ENCODE data around the gene GAS2L3. TPM values are rescaled to one million over a fixed set of nuclear protein-coding genes. Genes with fewer than 3 reads are reported as not detected.
"Not testable (repeated sequence)": the region's sequence is repeated elsewhere in the genome, so short reads cannot be mapped to it uniquely, and the experiment has no call there.

GAS2L3 gene
- total RNA-seq = 32.5 TPM

- DNase-seq = peak; percentile 92
These were observed at the start of gene GAS2L3 for GRCh38 chr12:100573292-100574186. Gene GAS2L3 (plus strand): TSS chr12:100573684. CDS start chr12:100594905, 21,221 bp downstream.

DNA sequence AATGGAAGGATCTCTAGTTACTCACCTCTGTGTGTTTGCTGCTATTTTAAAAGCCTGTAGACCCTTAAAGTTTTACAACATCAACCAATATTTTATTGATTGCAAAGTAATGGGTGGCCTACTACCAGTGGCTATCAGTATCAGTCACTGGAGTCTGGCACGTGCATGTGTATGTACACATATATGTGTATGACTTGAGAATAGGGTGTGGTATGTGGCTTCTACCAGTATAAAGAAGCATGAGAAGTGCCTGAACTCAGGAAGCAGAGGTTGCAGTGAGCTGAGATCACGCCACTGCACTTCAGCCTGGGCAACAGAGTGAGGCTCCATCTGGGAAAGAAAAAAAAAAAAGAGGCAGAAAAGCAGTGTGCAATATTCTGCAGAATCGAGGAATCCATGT, 45.5 kb upstream of the GAS2L3 start:
- DNase-seq = no peak

DNA sequence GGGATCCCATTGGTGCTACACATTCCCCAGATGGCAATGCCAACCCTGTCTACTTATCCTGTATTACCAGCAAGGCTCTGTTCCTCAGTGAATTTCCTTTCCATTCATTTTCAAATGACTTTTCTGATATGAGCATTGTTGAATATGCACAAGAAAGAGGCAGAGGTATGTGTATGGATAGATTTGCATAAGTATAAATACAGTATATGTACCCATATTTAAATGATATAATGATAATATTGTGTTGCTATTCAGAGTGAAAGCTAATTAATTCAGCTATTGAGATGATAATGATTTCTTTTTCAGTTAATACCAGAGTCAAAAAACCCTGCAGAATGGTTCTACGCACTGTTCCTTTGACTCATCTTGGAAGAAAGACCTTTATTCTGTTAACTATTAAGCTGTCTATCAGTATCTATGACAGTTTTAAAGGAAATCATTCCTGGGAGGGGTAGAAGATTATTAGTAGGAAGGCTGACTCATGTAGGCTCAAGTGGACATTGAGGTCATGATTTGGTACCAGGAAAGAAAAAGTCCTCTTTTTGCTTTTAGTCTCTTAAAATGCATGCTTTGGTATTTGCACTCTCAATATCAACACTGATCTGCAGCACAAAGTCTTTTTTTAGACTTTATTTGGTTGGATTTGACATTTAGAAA, 44.9 kb upstream of the GAS2L3 start:
- DNase-seq = no peak

DNA sequence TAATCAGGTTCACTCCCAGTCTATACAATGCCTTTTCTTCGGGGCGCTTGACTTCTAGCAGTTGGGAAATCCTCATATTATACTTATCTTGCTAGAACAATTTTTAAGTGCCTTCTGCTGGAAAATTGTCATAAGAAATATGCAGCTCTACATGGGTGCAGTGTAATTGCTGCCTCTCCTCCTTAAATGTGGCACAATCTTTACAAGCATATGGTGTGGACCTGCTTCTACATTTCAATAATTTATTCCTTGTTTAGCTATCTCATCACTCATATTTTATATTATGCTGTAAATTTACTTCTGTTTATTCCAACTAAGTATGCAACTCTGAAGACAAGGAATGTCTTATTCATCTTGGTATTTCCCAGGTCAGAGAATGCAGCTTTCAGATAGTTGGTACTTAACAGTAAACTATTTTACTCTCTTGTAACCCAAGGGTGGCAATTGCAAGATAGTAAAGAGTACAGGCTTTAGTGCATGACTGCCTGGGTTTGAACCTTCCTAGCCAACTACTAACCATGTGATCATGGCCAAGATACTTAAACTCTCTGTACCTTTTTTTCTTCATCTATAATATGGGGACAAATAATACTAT, 43.6 kb upstream of the GAS2L3 start:
- DNase-seq = no peak

DNA sequence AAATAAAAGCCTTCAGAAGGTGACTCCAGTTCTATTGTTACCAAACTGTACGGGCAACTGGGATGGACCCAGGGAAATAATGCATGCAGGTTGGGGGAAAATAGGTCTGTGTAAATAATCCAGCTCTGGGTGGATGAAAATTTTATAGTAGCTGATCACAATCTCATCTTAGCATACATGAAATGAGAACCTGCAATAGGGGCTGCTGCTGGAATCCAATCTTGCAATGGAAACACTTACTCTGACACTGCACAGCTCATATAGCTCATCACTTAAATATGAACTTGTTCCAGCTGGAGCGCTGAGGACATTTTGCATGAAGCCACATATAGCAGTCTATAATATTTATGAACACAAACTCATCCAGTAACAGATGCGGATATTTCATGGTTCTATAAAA, 40.1 kb upstream of the GAS2L3 start:
- DNase-seq = no peak

- DNase-seq = no peak
These were observed 38.8 kb upstream of the GAS2L3 start for GRCh38 chr12:100534625-100535227.

- DNase-seq = peak; percentile 62
These were observed 34.3 kb upstream of the GAS2L3 start for GRCh38 chr12:100539202-100539601.

GRCh38 chr12:100544165-100544564, 29.3 kb upstream of the GAS2L3 start:
- DNase-seq = no peak

DNA sequence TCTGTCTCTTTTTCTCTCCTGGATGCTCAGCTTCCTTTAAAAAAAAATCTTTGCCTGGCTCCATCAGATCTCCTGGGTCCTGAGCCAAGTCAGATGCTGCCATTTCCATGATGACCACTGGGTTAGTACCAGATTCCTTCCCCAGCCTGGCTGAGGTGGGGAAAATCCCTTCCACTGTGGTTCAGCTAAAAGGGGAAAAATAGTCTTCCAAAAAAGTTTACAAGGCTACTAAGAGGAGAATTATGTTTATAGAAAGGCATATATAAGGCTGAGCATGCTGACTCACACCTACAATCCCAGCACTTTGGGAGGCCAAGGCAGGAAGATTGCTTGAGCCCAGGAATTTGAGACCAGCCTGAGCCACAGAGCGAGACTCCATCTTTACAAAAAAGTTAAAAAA, 28.4 kb upstream of the GAS2L3 start:
- no peak for DNase-seq

DNA sequence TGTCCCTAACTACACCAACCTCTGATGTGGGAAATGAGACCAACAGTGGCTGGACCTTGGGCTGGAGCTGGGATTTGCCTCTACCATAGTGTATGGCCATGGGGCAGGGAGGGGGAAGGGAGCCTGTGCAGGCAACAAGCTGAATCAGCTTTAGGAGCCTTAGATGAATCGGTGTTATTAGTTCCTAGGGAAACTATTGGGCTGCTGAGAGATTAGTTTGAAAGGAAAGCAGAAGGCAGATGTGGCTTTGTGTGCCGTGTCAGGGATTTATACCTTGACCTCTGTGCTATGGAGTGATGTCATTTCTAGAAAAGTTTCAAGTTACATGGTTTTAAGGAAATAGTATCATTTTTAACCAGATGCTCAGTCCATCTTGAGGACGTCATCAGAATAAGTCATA, 19.5 kb upstream of the GAS2L3 start:
- DNase-seq = peak; percentile 6

- DNase-seq = peak; percentile 91
These were observed 18.8 kb upstream of the GAS2L3 start for GRCh38 chr12:100554608-100555077.

DNA sequence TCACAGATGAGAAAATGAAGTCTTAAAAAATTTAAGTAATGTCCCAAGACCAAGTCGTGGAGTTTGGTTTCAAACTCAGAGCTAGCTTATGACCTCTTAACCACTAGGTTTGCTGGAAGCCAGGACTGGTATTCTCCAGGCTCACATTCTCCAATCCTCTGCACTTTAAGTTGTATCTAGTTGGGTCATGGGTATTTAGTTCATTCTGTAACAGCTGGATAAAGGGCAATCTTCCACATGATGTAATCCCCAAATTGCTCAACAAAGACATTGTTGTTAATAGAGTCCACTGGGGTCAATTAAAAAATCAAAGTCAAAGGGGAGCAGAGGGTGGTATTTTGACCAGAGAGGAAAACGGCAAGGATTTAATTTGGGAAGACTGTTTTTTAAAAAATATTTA, 17.8 kb upstream of the GAS2L3 start:
- DNase-seq = peak; percentile 36

GRCh38 chr12:100557357-100557756, 16.1 kb upstream of the GAS2L3 start:
- no peak for DNase-seq

DNA sequence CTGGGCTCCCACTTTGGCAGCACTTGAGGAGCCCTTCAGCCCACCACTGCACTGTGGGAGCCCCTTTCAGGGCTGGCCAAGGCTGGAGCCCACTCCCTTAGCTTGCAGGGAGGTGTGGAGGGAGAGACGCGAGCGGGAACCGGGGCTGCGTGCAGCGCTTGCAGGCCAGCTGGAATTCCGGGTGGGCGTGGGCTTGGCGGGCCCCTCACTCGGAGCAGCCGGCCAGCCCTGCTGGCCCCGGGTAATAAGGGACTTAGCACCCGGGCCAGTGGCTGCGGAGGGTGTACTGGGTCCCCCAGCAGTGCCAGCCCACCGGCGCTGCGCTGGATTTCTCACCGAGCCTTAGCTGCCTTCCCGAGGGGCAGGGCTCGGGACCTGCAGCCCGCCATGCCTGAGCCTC, 14.2 kb upstream of the GAS2L3 start:
- DNase-seq = not testable (repeated sequence)

DNA sequence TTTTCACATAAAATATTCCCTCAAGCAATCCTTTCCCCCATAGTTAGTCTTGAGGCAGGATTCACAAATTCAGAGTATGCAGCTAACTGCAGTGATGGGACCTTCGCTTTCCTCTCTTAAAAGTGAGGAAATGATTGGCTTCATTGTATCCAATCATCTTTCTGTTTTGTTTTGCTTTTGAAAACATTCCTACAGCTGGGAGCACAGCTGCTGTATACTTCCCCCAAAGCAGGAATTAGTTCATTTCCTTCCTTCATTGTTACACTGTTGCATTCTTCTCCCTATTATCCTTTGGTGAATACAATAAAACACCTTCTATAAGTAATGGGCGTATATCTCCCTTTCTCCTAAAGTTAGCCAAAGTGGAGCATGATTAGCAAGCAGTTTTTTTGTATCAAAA, 9.4 kb upstream of the GAS2L3 start:
- peak; percentile 28 for DNase-seq

DNA sequence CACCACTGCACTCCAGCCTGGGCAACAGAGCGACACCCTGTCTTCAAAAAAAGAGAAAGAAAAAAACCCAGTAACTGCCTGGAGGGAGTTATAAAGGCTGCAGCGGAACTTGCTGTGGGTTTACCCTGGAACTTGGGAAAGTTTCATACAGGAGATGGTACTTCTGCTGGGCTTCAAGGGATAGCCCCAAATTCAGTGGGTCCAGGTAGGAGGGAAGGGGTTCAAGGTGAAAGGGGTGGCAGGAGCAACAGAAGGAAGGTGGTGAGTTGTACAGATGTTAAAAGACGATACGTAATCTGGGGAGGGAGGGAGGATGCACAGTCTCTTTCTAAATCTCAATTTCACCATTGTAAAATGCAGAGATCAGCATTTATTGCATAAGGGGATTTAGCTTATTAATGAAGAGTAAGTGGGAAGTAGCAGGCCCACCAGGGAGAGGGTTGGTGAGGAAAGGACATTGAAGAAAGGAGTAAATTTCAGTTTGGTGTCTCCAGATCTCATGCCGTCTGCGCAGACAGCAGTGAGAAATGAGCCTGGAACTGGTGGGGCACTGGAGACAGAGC, 8.5 kb upstream of the GAS2L3 start:
- no peak for DNase-seq

- no peak for DNase-seq
These were observed 7.4 kb upstream of the GAS2L3 start for GRCh38 chr12:100565987-100566545.

GRCh38 chr12:100566887-100567637, 6.4 kb upstream of the GAS2L3 start:
- no peak for DNase-seq

- no peak for DNase-seq
These were observed 5.5 kb upstream of the GAS2L3 start for GRCh38 chr12:100567945-100568344.

DNA sequence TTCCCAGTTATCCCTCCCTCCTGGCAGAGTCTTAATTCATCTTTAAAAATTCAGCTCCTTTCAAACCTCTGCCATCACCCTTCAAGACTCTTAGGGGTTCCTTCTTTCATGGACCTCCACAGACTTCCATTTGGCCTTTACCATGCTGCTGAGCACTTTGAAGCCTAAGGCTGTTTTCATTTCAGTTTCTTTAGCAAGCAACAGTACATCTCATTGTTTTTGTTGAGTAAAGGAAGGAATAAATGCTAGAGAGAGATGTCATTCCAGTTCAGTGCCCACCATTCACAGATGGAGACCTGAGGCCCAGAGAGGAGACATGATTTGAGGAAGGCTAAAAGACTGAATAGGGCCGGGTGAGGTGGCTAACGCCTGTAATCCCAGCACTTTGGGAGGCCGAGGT, 1.3 kb upstream of the GAS2L3 start:
- DNase-seq = no peak
